HFF-Myc (cell line): ENCODE data around the gene TPI1.
"Not testable (repeated sequence)": the region's sequence is repeated elsewhere in the genome, so short reads cannot be mapped to it uniquely, and the experiment has no call there.

Experiments used
- DNase-seq: peaks from one replicate; pipeline ENCODE4 v3.0.0-alpha.2; 2011; ENCODE audit warnings: low read depth; ENCODE audit errors: extremely low read depth
- H3K4me3 ChIP-seq: replicated peaks from 2 replicates; pipeline ENCODE4 v1.5.1; 2011; ENCODE audit warnings: low read depth, mild to moderate bottlenecking, control low read depth, low read length
- CTCF ChIP-seq: IDR thresholded peaks from 2 replicates; pipeline ENCODE4 v1.5.1; 2012; ENCODE audit warnings: mild to moderate bottlenecking, low read depth, low read length, control low read depth; ENCODE audit errors: missing control alignments

Gene TPI1

GRCh38 chr12:6866920-6867412 is 365 bp upstream of the TPI1 start:
- no peak for TF ChIP-seq CTCF
- peak overlapping the region; percentile 99 for H3K4me3 ChIP-seq
- no peak for DNase-seq

- peak; percentile 28 for TF ChIP-seq CTCF
- peak overlapping the region; percentile 99 for H3K4me3 ChIP-seq
- no peak for DNase-seq
These were observed 1.1 kb downstream of the TPI1 start for GRCh38 chr12:6868211-6869048.

- peak overlapping the region; percentile 99 for H3K4me3 ChIP-seq
- DNase-seq: no peak
- peak; percentile 86 for TF ChIP-seq CTCF
These were observed 2.0 kb downstream of the TPI1 start for GRCh38 chr12:6869049-6870021.

GRCh38 chr12:6870304-6870703 is 3.0 kb downstream of the TPI1 start:
- not testable (repeated sequence) for DNase-seq, H3K4me3 ChIP-seq

GRCh38 chr12:6871052-6871957 is 4.0 kb downstream of the TPI1 start:
- TF ChIP-seq CTCF: no peak
- peak overlapping the region; percentile 57 for H3K4me3 ChIP-seq
- DNase-seq: no peak

- DNase-seq: no peak
- H3K4me3 ChIP-seq: peak overlapping the region; percentile 57
- TF ChIP-seq CTCF: peak; percentile 97
These were observed 5.0 kb downstream of the TPI1 start for GRCh38 chr12:6872073-6873048.
